NCI-H226 (cell line): ENCODE measurements around the gene KIZ.
"Not testable (repeated sequence)": the region's sequence is repeated elsewhere in the genome, so short reads cannot be mapped to it uniquely, and the experiment has no call there.

Experiments used
- DNase-seq: peaks from one replicate; pipeline ENCODE4 v3.0.0-alpha.2; 2015

The KIZ gene

GRCh38 chr20:21234324-21234723, 108.4 kb downstream of the KIZ start:
- no peak for DNase-seq

- no peak for DNase-seq
Observed at GRCh38 chr20:21234806-21235483, 109.1 kb downstream of the KIZ start.

GRCh38 chr20:21235484-21236445, 109.9 kb downstream of the KIZ start:
- peak; percentile 13 for DNase-seq

- DNase-seq, result peak; percentile 54
Observed at GRCh38 chr20:21237956-21238799, 112.3 kb downstream of the KIZ start.

GRCh38 chr20:21238818-21239536, 113.1 kb downstream of the KIZ start:
- no peak for DNase-seq

- no peak for DNase-seq
Observed at GRCh38 chr20:21240394-21240793, 114.5 kb downstream of the KIZ start.

GRCh38 chr20:21241406-21241805, 115.5 kb downstream of the KIZ start:
- DNase-seq, result no peak

GRCh38 chr20:21243811-21244210, 117.9 kb downstream of the KIZ start:
- no peak for DNase-seq

GRCh38 chr20:21244808-21245207, 118.9 kb downstream of the KIZ start:
- no peak for DNase-seq

- DNase-seq, result no peak
Observed at GRCh38 chr20:21246161-21246560, 120.3 kb downstream of the KIZ start.

- DNase-seq, result not testable (repeated sequence)
Observed at GRCh38 chr20:21247603-21248095, 121.8 kb downstream of the KIZ start.

GRCh38 chr20:21251278-21251677, 125.4 kb downstream of the KIZ start:
- peak; percentile 84 for DNase-seq

GRCh38 chr20:21257192-21257591, 131.3 kb downstream of the KIZ start:
- no peak for DNase-seq

- no peak for DNase-seq
Observed at GRCh38 chr20:21258411-21258810, 132.5 kb downstream of the KIZ start.

GRCh38 chr20:21259346-21259745, 133.5 kb downstream of the KIZ start:
- DNase-seq, result no peak

- no peak for DNase-seq
Observed at GRCh38 chr20:21262812-21263211, 136.9 kb downstream of the KIZ start.

- no peak for DNase-seq
Observed at GRCh38 chr20:21265261-21266190, 139.6 kb downstream of the KIZ start.

GRCh38 chr20:21266191-21266536, 140.3 kb downstream of the KIZ start:
- no peak for DNase-seq

- no peak for DNase-seq
Observed at GRCh38 chr20:21269772-21270171, 143.9 kb downstream of the KIZ start.

- DNase-seq, result no peak
Observed at GRCh38 chr20:21270806-21271205, 144.9 kb downstream of the KIZ start.

GRCh38 chr20:21272279-21272678, 146.4 kb downstream of the KIZ start:
- DNase-seq, result peak; percentile 60
